Measurements from ENCODE around the gene ZBTB3.

DNA sequence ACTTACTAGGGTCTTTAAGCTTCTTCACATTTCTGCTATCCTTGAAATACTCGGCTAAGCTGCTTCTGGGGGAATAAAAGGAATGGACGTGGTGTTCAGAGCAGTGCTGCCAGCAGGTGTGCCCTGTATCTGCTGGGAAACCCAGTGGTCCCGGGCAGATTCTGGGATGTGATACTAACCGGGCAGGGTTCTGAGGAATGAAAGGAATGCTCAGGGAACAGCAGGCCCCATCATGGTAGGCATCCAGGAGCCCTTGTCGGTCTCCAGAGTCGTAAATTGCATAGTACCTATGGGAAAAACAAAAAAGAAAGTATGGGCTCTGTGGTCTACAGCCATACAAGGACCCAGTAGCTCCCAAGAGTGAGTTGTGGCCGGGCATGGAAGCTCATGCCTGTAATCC lies 42.3 kb upstream of the ZBTB3 start:
- TF ChIP-seq GTF2F1 (IDR thresholded peaks at IDR 0.05; ENCODE audit: borderline replicate concordance, low read depth, low read length) = no peak
- TF ChIP-seq, protein P1, sequence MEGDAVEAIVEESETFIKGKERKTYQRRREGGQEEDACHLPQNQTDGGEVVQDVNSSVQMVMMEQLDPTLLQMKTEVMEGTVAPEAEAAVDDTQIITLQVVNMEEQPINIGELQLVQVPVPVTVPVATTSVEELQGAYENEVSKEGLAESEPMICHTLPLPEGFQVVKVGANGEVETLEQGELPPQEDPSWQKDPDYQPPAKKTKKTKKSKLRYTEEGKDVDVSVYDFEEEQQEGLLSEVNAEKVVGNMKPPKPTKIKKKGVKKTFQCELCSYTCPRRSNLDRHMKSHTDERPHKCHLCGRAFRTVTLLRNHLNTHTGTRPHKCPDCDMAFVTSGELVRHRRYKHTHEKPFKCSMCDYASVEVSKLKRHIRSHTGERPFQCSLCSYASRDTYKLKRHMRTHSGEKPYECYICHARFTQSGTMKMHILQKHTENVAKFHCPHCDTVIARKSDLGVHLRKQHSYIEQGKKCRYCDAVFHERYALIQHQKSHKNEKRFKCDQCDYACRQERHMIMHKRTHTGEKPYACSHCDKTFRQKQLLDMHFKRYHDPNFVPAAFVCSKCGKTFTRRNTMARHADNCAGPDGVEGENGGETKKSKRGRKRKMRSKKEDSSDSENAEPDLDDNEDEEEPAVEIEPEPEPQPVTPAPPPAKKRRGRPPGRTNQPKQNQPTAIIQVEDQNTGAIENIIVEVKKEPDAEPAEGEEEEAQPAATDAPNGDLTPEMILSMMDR (IDR thresholded peaks at IDR 0.05; ENCODE audit: control extremely low read depth in 1 of 3, insufficient read depth in 1 of 3, low read depth in 1 of 3, low read length in 3 of 3) = no peak
